Gastrocnemius medialis (tissue), 4 donors: ENCODE data around the gene DEFB128.

ENCODE experiments used
- CTCF ChIP-seq, 5 experiments: fragments of 450-650 bp in 3 of 5; fragments of 200-600 bp in 2 of 5; sonication (generic) in 2 of 5; IDR thresholded peaks in 4 of 5; conservative IDR thresholded peaks in 1 of 5; 1 replicate in 4 of 5; 2 replicates in 1 of 5; pipeline ENCODE4 v1.5.1; 2016 to 2019; ENCODE audit warnings: antibody characterized with exemption in 5 of 5, mild to moderate bottlenecking in 3 of 5, moderate library complexity in 3 of 5
- POLR2A ChIP-seq, 2 donors: fragments of 450-650 bp; IDR thresholded peaks; one replicate each; pipeline ENCODE4 v1.6.1; 2017; ENCODE audit warnings: antibody characterized with exemption in 2 of 2, mild to moderate bottlenecking in 2 of 2, moderate library complexity in 2 of 2

GRCh38 chr20:142290-142689 is 47.2 kb downstream of the DEFB128 start, which contains the start of gene DEFB126:
- TF ChIP-seq CTCF (IDR thresholded peaks at IDR 0.05 in 4 of 5, conservative IDR thresholded peaks at IDR 0.05 in 1 of 5) (no peak), POLR2A (IDR thresholded peaks at IDR 0.05) (no peak)
